Measurements from ENCODE around the gene NXNL1.

- no peak for TF ChIP-seq EZH2 (IDR thresholded peaks at IDR 0.05)
- TF ChIP-seq POLR2AphosphoS5 (IDR thresholded peaks at IDR 0.05; ENCODE audit: borderline replicate concordance, low read depth, low read length) = no peak
- TF ChIP-seq FOXP2 (optimal IDR thresholded peaks at IDR 0.05; ENCODE audit: control extremely low read depth, extremely low read length, insufficient read depth) = no peak
Measured at GRCh38 chr19:17418710-17419109, 42.0 kb downstream of the NXNL1 start.
